ENCODE results near the gene ALG14.
"Not testable (repeated sequence)": the region's sequence is repeated elsewhere in the genome, so short reads cannot be mapped to it uniquely, and the experiment has no call there.

The ALG14 gene

GRCh38 chr1:95029532-95029931 is 43.2 kb downstream of the ALG14 start:
- TF ChIP-seq CTCF (IDR thresholded peaks at IDR 0.05; ENCODE audit: insufficient read depth, missing control alignments) = no peak
- FAIRE-seq = no peak
- no peak for DNase-seq (ENCODE audit: insufficient read length, low spot score)

GRCh38 chr1:95028954-95029353 is 43.8 kb downstream of the ALG14 start:
- DNase-seq (ENCODE audit: insufficient read length, low spot score) (no peak), FAIRE-seq (no peak)
- TF ChIP-seq CTCF (IDR thresholded peaks at IDR 0.05; ENCODE audit: insufficient read depth, missing control alignments) = no peak

DNA sequence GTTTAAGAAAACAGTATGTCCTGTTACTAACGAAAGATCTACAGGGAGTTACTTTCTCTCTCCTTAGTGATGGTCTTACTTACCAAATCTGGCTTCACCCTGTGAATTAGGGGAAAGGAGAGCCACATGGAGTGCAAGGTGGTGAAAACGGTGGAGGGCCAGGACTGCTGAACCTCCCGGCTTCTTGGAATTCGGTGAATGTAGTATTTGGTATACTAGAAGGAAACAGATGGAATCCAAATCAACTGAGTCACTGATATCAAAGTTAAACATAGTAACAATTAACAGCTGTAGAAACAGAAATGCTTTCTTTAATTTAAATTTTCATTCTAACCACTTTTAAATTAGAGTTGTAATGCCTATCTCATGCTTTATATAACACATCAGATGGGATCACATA is 45.7 kb downstream of the ALG14 start:
- TF ChIP-seq CTCF (IDR thresholded peaks at IDR 0.05; ENCODE audit: insufficient read depth, missing control alignments) = no peak
- no peak for FAIRE-seq
- DNase-seq (ENCODE audit: insufficient read length, low spot score) = no peak

GRCh38 chr1:95023399-95024043 is 49.2 kb downstream of the ALG14 start:
- TF ChIP-seq CTCF (IDR thresholded peaks at IDR 0.05; ENCODE audit: insufficient read depth, missing control alignments) = no peak
- no peak for DNase-seq (ENCODE audit: insufficient read length, low spot score)

DNA sequence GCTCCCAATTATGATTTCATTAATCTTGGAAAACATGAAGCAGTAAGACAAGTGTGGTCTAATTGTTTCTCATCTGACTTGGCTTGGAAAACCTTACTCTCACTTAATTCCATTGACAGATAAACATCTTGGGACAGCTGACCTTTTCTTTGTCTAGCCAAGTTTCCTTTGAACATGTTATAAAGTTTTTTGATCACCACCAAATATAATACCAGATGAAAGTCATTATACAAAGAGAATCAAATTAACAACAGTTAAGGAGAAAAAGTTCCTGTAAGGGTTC is 50.2 kb downstream of the ALG14 start:
- TF ChIP-seq CTCF (IDR thresholded peaks at IDR 0.05; ENCODE audit: insufficient read depth, missing control alignments) = no peak
- no peak for DNase-seq (ENCODE audit: insufficient read length, low spot score)
- no peak for FAIRE-seq

More at GRCh38 chr1:95023399-95024043, 49.2 kb downstream of the ALG14 start:
- FAIRE-seq = no peak

DNA sequence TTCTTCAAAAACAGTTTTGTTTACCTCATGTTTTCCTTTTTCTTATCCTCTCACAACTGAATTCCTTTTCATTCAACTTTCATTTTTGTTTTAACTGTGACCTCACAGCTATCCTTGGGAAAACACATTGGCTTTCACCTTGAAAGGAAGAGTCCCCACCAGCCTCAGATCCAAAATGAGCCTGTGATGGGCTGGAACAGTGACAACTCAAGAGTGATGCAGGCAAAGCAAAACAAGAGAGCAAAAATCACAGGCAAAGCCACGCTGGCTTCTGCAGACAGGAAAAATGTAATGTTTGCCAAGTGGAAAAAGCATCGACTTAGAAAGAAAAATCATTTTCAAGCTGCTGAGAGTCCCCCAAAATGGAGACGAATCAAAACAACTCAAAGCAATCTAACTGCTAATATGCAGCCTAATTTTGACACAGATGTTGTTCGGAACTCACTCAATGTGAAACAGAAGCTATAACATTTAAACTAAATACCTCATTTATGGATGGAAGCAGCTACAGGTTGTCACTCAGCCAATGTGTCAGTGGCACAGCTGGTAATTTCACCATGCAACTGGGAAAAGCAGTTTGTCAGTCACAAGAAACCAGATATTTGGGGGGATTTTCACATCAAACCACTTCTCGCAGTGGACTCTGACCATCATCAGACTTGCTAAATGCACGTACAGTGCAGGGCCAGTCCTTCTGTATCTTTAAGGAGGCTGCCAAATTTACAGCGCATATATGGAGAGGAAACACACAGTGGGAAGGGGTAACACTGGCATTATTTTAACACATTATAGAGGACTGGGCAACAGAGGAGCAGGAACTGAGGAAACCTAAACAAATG is 50.7 kb downstream of the ALG14 start:
- no peak for TF ChIP-seq CTCF (IDR thresholded peaks at IDR 0.05; ENCODE audit: insufficient read depth, missing control alignments)
- DNase-seq (ENCODE audit: insufficient read length, low spot score) = no peak
- no peak for FAIRE-seq

- TF ChIP-seq CTCF (IDR thresholded peaks at IDR 0.05; ENCODE audit: insufficient read depth, missing control alignments) = no peak
- DNase-seq (ENCODE audit: insufficient read length, low spot score) (no peak), FAIRE-seq (no peak)
Measured at GRCh38 chr1:95021119-95021518, 51.6 kb downstream of the ALG14 start.

GRCh38 chr1:95019466-95019865 is 53.3 kb downstream of the ALG14 start:
- FAIRE-seq; DNase-seq (ENCODE audit: insufficient read length, low spot score): not testable (repeated sequence)

Measured in D721Med (cell line).